Hepatocyte (in vitro differentiated cells): Measurements from ENCODE around the gene OXER1.

Experiments
- CTCF ChIP-seq: fragments of 200-600 bp; sonication (generic); IDR thresholded peaks from 2 replicates; pipeline ENCODE4 v1.5.1; 2016; ENCODE audit warnings: antibody characterized with exemption, mild to moderate bottlenecking; ENCODE audit not compliant: poor library complexity
- EZH2 ChIP-seq: fragments of 200-600 bp; sonication (generic); IDR thresholded peaks from 2 replicates; pipeline ENCODE4 v1.6.1; 2016; ENCODE audit warnings: antibody characterized with exemption, mild to moderate bottlenecking, borderline replicate concordance
- EZH2phosphoT487 ChIP-seq: fragments of 200-600 bp; sonication (generic); IDR thresholded peaks from one replicate; pipeline ENCODE4 v1.6.1; 2018; ENCODE audit warnings: antibody characterized with exemption, mild to moderate bottlenecking, low read depth, moderate library complexity; ENCODE audit not compliant: unreplicated experiment, severe bottlenecking

GRCh38 chr2:42757981-42758740, 5.8 kb downstream of the OXER1 start:
- TF ChIP-seq EZH2phosphoT487 = no peak
- no peak for TF ChIP-seq EZH2
- no peak for TF ChIP-seq CTCF
